Stimulated activated CD4-positive, alpha-beta T cell treated with anti-CD3 and anti-CD28 coated beads, Interleukin-12 subunit alpha, Interleukin-12 subunit beta, amount 100 ng/mL, for 24 hours (primary cell): ENCODE measurements around the gene ARMS2.

Experiments
- DNase-seq, 2 experiments: peaks; one replicate each; pipeline ENCODE4 v3.0.0-alpha.2; 2020; ENCODE audit warnings: low read depth in 2 of 2

ARMS2 gene, protein sequence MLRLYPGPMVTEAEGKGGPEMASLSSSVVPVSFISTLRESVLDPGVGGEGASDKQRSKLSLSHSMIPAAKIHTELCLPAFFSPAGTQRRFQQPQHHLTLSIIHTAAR

DNA sequence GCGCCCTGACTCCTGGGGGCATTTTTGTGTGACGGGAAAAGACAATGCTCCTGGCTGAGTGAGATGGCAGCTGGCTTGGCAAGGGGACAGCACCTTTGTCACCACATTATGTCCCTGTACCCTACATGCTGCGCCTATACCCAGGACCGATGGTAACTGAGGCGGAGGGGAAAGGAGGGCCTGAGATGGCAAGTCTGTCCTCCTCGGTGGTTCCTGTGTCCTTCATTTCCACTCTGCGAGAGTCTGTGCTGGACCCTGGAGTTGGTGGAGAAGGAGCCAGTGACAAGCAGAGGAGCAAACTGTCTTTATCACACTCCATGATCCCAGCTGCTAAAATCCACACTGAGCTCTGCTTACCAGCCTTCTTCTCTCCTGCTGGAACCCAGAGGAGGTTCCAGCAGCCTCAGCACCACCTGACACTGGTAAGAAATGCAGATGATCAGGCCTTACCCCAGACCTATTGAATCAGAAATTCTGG, at the start of gene ARMS2:
TSS of gene ARMS2 (plus strand) at position 51 of the 478 bp plus-strand sequence. CDS start at position 126, 75 bp downstream.
- no peak for DNase-seq

DNA sequence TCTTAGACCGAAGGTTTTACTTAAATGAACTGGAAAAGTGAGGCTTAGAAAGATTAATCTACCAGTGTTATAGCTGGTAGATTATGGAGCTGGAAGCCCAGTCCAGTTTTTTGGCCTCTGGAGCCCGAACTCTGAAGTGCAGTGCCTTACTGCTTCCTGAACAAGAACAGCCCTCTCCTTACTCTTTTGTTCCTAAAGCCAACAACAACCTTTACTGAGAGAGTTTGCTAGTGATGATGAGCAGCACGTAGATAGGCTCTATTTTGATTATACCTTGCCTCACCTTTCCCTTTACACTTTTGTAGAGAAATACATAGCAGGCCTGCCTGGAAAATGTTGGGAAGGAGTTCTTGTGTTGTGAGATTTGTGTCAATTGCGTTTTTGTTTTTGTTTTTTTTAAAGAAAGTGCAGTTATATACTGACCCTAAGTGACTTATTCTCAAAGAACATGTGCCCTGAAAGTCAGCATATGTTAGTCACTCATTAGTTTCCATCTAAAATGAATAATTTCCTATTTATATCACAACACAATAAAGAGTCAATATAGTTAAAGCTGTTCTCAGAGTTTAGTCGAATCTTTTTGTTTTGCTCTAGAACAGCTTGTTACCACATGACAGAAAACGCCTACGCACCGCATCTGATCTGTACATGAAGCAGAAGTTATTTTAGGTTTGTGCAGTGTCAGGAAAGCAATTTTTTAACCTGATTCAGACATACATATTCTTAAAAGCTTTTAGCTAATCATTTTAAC, 46.9 kb upstream of the ARMS2 start:
- peak; percentile 16 to 27 for DNase-seq

DNA sequence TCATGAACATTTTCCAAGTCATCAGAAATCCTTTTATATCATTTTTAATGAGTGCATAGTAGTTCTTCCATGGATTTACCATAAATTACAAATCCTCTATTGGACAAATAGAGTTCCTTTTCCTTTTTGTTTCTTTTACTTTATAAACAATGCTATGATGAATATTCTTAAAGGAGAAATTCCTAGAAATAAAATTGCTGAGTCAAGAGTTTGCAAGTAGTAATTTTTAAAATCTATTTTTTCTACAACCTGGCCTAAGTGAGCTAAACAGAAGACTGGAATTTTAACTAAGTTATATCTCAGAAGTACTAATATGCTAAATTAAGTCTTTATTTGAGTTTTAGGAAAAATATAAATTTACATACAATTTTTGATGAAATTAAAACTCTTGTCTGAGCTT, 41.1 kb upstream of the ARMS2 start:
- no peak for DNase-seq

DNA sequence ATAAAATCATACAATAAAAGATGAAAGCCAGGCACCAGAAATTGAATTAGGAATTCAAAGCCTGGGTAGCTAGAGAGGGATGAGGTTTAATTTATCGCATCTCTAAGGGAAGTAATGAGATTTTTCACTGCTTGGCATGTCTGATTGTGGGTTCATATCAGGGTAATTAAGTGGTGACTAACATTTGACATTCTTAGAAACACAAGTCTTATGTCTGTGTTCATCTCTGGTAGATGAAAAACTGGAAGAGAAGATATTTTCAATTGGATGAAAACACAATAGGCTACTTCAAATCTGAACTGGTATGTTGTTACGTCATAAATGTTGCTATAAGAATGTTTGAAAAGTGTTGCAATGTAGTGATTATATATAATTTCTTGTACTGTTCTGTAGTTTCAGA, 36.8 kb upstream of the ARMS2 start:
- DNase-seq, result no peak

DNA sequence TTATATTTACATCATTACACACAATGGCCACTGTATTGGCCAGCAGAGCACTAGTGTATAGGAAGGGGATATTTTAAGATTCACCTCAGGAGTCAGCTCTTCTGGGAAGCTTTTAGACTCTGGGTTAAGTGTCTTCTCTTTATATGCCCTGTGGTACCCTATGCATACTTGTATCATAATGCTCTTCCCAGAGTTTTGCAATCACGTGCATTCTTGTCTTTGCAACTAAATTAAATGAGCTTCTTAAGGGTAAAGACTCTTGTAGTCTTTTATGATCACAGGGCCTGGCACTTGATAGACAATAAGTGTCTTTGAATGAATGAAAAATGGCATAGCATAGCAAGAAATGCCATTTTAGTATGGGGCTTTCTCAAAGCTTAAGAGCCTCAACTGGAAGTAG, 35.4 kb upstream of the ARMS2 start:
- DNase-seq, result no peak

DNA sequence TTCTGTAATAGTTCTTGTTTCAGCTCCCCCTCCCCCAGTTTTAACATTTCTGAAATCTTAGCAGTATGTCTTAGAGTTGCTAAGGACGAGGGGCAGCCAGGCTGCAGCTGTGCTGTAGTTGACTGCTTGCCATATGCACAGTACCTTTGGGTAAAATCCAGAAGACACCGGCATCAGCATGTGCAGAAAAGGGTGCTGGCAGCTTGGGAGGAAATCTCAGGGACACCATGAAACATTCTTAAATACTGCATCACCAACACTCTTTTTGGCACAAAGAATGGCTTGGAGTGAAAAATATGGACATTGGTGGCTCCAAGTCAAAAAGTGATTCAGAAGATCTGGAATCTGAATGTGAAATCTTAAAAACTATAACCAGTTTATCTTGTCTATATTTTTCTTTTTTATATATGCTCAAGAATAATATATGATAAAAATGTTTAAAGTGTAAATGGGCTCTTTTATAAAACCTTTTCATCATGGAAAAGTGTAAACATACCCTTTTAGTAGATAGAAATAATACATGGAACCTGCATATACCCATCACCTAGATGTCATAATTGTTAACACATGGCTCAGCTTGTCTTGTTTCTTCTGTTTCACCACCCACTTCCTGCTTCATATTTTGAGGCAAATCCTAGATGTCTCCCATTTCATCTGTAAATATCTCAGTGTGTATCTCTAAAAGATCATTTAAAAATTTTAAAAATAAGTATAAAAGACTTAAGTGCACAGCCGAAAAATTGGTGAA, 34.4 kb upstream of the ARMS2 start:
- DNase-seq, result no peak

DNA sequence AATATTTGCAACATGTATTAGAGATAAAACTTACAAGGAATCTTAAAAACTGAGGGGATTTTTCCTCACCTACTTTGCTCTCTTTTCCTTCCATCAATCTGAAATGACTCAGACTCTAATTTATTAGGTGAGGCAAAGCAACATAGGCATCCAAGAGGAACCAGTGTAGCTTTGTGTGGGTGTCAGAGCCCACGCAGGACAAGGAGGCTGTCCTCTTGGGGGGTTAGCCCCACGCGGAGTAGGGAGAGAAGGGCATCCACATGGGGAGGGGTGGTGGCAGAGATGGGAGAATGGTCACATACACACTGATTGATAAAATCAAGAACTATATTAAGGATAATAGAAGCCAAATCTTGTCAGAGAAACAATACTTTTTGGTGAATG, 33.8 kb upstream of the ARMS2 start:
- no peak for DNase-seq

DNA sequence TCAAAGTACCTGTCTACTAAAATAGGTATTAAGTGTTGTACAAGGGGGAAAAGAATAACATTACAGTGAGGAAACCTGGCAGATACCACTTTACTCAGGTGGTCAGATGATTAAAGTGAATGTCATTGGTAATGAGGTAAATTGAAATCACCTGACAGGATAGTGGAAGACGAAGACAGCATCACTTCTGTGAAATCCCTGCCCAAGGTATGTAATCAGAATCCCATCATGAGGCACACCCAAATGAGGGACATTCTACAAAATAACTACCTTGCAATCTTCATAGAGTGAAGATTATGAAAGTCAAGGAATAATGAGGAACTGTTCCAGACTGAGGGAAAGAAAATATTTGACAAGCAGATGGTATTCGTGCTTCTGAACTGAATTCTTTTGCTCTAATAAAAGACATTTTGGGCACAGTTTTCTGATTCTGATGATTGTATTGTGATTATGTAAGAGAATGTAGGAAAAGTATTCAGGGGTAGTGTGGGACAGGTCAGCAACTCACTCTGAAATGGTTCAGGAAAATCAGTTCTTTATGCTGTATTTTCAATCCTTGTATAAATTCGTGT, 33.3 kb upstream of the ARMS2 start:
- no peak for DNase-seq

DNA sequence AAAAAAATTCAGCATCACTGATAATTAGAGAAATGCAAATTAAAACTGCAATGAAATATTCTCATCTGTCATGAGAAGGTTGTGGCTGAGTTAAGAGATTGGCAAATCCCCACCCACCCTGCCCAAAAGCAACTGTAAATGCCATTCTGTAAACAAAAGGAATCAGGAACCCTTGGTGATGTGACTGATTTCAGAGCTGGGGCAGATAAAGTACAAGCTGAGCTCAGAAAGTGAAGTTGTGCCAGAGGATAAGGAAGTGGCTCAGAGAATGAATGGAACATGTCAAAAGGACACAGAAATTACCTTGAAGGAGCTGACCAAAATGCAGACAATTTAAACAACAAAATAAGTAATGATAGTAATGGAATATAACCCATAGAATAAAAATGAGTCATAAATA, 32.7 kb upstream of the ARMS2 start:
- DNase-seq, result no peak

DNA sequence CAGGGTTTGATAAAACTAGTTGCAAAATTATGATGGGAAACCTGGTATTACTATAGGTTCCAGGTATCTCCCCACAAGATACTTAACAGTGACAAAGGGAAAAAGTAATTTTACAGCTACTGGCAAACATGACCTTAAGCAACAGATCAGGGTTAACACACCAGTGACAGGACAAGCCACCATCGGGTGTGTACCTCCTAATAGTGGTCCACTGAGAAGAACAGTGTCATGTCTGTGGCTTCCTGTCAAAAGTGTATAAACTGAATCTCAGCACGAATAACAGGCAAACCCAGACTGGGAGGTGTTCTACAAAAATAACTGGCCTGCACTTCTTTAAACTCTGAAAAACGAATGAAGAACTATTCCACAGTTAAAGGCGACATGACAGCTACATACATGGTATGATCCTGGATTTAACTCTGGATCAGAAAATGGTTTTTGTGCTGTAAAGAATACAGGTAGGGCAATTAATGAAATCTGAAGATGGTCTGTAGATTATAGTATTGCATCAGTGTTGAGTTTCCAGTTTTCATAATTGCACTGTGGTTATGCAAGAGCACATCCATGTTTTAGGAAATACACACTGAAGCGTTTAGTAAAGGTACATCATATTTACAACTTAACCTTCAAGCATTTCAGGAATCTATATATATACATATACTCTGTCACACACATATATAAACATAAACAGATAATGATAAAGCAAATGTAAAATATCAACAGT, 32.0 kb upstream of the ARMS2 start:
- DNase-seq, result no peak

DNA sequence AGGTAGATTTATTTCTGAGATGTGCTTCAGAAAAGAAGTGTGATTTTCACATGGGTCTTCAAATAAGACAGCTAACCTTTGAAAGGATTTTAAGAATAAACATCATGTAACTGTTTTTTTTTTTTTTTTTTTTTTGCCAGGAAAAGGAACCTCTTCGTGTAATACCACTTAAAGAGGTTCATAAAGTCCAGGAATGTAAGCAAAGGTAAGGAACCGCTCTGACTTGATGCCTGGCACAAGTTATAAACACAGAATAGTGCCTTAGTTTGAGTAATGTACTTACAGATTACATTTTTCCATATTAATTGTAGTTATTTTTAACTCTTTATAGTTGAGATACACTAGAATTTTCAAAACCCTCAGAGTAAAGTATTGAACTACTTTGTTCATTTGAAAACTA, 30.4 kb upstream of the ARMS2 start:
- no peak for DNase-seq

DNA sequence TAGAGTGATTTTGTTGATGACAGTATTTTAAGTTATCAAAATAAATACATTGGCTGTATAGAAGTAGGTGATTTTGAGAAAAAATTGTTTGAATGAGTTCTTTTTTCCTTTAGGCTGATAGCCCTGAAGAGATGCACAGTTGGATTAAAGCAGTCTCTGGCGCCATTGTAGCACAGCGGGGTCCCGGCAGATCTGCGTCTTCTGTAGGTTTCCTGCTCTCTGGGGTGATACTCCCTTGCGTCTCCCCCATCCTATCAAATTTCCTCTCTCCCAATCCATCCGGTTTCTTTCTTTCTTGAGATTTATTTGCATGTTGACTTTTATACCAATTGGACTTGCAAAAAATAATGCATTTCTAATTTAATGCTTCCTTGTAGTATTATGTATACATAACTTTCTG, 27.6 kb upstream of the ARMS2 start:
- DNase-seq, result no peak

DNA sequence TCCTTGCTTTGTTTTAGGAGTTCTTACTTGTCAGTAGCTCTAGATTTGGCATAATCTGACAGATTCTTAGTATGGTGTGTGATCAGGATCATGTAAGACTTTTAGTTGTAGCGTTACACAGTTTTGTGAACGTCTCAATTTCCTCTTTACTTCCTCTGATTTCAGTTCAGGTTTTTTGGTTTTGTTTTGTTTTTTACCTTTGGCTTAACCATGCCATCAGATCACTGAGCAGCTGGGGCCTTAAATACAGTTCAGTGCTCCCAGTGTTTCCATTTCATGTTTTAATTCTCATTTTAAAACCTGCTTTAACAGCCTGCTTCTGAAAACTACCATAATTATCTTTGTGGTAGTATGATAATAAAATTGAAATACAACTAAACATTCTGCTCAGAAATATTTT, 27.2 kb upstream of the ARMS2 start:
- no peak for DNase-seq

DNA sequence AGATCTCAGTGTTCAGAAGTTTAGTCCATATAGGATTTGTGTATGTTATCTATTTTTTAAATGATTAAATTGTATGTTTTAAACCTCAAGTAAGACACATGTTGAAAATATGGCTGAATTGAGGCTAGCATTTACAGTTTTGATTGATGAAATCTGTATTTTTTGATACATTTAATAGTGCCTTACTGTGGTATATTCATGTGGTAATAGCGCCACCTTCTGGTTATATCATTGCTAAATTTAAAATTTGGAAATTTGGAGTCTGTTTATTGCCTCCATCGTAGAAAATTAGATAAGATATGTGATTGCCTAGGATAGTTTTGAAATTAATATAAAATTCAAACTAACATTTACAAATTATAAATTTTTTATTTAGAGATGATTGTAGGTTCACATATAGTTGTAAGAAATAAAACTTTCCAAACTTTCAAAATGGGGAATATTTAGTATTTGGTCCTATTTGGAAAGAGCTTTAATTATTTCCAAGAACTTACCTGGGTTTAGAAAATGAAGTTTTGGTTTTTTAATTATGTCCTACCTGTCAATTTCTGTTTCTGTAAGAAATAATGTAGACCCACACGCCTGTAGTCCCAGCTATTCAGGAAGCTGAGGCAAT, 19.1 kb upstream of the ARMS2 start:
- DNase-seq, result no peak

DNA sequence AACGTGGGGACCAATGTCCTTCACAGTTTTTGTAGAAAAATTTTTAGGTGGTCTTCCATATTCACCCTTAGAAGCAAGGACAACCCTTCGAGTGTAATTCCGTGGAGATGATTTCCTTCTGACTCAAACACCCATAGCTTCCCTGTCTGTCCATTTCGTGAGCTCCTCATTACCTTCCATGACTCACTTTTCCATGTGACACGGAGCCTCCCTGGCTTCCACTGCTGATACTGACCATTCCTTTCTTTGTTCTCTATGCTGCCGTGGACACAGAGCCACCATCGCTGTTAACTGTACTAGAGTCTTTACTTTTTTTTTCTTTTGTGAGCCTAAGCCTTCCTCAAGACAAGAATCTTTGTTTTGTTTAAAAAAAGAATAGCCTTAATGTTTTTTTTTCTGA, 12.5 kb upstream of the ARMS2 start:
- no peak for DNase-seq

DNA sequence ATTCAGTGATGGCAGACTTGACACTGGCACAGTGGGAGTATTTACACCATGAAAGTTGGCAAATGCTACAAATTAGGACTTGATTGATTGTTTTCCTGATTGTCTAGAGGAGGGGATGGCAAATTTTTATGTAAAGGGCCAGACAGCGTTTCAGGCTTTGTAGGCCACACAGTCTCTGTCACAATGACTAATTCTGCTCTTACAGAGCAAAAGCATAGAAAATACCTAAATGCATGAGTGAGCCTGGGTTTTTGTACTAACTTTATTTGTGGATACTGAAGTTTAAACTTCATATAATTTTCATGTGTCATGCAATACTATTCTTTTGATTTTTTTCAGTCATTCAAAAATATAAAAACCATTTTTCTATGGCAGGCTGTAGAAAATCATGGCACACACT, 9.0 kb upstream of the ARMS2 start:
- no peak for DNase-seq

DNA sequence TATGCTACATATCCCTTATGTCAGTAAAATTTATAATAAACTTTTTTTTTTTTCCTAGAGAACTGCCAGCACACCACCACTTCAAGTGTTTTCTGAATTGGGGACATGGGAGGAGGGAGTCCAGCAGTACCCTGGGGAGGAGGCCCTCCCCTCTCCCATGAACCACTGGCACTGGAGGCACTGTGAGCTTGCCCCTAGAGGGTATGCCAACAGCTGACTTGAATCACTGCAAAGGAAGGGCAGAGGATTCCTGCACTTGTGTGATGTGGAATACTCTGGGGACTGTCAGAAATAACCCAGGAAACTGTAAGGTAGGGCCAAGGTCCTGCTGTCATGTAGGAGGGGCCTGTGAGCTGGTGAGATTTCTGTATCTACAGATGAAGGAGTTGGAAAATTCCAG, 8.5 kb upstream of the ARMS2 start:
- DNase-seq, result no peak

DNA sequence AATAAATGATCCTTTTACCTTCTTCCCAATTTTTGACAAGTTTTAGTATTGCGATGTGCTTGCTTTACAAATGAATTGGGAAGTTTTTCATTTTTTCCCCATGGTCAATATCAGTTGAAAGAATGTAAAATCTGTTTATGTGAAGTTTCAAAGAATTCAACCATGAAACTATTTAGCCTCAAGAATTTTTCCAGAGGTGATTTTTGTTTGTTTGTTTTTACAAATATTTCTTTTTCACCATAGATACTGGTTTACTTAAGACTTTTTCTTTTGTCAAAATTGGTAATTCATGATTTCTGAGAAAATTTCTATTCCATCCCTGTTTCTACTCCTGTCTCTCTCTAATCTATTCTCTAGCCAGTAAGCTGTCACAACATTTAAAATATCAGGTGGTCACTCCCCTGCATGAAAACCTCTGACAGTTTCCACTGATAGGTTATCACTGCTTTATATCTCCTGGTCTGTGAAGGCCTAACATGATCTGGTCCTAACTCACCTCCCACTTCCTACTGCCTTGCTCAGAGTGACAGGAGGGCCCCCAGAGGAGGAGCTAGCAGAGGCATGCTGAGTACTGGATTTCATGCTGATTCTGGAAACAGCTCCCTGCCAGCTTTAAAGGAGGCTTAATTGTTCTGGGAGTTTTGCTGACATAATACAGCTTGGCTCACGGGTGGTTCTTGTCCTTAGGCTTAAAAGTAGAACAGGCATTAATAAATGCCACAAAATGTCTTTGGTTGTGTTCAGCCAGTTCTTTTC, 7.6 kb upstream of the ARMS2 start:
- no peak for DNase-seq

DNA sequence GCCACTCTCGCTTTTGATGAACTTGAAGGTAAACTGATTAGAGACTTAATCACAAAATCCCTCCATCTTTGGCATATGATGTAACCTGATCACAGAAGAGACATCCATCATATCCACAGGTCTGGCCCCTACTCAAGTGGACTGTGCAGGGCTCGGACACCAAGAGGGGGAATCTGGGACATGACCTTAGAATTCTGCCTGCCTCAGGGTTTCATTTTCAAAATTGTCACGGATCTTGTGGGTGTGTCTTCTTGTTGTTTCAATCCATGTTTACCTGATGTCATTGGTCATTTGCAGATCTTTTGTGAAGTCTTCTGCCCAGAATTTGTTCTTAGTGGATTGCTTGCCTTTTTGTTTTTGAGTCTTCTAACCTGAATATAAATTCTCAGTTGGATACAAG, 5.9 kb upstream of the ARMS2 start:
- DNase-seq, result no peak

DNA sequence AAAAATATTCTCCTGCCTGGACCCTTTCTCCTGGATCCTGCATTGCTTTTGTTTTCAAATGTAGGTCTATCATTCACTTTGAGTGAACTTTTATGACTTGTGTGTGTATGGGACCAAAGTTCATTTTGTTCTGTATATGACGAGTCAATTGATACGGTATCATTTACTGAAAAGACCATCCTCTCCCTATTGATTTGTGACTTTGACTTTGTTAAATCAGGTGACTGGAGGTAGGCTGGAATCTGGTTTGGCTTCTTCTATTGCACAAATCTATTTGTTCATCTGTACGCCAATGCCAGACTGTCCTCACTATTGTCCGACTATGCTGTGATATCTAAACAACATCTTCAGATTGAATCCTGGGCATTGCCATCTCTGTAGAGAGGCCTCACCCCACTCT, 5.3 kb upstream of the ARMS2 start:
- no peak for DNase-seq
